ENCODE data around the gene TOP3B.

GRCh38 chr22:21916309-21916918, 66.2 kb downstream of the TOP3B start:
- TF ChIP-seq POLR2A (IDR thresholded peaks at IDR 0.05) (no peak), CTCF (IDR thresholded peaks at IDR 0.05) (no peak), EP300 (IDR thresholded peaks at IDR 0.05) (no peak)
